ENCODE data around the gene LCE1F.

LCE1F gene

DNA sequence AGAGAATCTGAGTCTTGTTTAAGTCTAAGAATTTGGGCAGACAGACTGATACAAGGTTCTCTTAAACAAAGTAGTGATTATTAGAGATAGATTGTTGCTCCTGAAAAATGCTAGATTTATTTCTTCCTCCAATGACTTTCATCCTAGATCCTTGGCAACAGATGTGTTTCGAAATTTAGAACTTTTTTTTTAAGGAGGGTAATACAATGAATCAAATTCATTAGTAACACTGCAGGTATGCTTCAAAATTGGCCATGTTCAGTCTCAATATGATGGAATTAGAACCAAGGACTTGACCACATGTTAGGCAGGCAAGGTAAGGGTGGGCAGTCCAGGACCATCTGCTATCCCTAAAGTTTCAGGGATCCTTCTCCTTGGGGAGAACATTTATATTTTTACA is 4.5 kb upstream of the LCE1F start:
- DNase-seq = no peak

DNA sequence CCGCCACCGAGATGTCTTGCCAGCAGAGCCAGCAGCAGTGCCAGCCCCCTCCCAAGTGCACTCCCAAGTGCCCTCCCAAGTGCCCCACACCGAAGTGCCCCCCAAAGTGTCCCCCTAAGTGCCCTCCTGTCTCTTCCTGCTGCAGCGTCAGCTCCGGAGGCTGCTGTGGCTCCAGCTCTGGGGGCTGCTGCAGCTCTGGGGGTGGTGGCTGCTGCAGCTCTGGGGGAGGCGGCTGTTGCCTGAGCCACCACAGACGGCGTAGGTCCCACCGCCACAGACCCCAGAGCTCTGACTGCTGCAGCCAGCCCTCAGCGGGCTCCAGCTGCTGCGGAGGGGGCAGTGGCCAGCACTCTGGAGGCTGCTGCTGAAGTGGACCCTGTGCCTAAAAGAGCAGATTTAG is 1.4 kb downstream of the LCE1F start:
- no peak for DNase-seq

GRCh38 chr1:152777510-152778137 is 2.7 kb downstream of the LCE1F start:
- DNase-seq = no peak

DNA sequence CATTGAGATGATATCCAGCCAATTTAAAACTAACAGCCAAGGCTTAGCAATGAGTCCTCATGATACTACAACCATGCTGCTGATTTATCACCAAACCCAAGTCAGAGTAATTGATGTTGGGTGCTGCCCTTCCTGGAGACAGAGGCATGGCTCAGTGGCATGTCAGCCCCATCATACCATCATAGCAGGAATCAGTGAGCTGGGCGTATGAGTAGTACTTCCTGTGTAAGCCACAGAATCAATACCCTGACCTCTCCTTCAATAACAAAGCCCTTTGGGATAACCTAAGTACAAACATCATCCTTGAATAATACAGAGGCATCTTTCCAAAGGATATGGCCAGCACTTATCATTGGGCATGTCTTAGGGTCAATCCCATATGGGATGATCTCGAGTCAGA is 8.2 kb downstream of the LCE1F start:
- no peak for DNase-seq

- DNase-seq = no peak
Measured at GRCh38 chr1:152786077-152786476, 11.1 kb downstream of the LCE1F start, which contains the start of gene LCE1E. Gene LCE1E (plus strand): TSS chr1:152786257. CDS start chr1:152787300, 1,043 bp downstream.

DNA sequence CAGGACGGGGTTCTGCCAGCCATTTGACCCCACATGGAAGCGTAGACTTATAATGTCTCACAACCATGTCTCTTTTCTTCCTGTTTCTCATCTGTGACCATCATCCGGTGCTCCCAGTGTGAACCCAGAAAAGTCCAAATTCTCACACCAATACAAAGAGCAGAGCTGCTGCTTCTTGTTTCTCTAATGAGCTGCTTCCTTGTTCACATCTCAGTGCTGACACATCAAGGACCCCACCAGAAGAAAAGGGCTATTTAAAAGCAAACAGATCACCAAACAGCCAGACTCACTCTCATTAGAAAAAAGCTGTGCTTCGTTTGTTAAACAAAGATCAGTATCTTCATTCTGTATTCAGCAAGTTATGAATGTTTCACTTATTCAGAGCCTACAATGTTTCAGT is 20.7 kb downstream of the LCE1F start:
- DNase-seq = no peak

DNA sequence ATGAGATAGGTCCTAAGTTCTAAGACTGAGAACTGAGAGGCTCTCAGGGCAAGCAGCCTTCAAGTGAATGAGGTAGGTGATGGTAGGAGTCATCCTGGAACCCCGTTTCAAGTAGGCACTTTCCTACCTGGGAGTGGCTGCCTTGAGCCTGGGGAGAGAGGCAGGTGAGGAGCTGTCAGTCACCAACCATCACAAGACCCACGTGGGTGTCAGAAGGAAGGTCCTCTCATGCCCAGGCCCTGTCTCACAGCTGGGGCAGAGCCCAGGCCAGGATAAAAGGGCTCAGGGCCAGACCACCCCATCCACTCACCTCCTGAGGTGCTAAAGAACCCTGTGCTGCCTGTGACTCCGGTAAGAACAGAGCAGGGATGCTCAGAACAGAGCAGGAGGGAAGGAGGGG is 21.5 kb downstream of the LCE1F start, which contains the start of gene LCE1D:
TSS of gene LCE1D (plus strand) at position 301 of the 400 bp plus-strand sequence. CDS start 1,074 bp downstream, outside the sequence.
- DNase-seq = no peak

DNA sequence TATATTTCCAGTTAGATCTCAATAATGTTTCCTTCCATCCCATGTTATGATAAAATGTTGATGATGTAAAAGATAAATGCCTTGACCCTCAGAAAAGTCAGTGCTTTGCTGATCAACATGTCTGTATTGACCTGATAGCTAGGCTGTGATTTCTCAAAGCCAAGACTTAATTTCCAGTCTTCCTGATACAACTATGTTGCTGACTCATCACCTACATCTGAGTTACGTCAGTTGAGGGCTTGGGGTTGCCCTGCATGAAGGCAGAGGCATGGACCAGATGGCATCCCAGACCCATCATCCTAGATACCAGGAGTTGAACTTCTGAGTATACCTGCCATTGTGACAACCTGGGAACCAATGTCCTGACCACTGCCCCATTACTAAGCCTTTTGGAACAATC is 26.4 kb downstream of the LCE1F start:
- no peak for DNase-seq

- DNase-seq = no peak
Measured at GRCh38 chr1:152806576-152806975, 31.6 kb downstream of the LCE1F start, which contains the start of gene LCE1C. Gene LCE1C (minus strand): TSS chr1:152806651. CDS start chr1:152805478, 1,173 bp downstream.

DNA sequence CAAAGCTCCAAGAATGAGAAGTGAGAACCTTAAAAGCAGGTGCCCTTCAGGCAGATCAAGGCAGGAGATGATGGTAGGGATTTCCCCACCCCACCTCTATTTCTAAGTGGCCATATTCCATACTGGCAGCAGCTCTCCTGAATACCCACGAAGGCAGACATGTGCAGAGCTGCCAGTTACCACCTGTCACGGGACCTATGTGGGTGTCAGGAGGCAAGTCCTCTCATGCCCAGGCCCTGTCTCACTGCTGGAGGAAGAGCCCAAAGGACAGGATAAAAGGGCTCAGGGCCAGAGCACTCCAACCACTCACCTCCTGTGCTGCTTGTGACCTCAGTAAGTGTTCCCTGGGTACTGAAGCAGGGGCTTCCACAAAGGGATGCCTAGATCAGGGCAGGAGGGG is 36.1 kb downstream of the LCE1F start:
- DNase-seq = no peak

DNA sequence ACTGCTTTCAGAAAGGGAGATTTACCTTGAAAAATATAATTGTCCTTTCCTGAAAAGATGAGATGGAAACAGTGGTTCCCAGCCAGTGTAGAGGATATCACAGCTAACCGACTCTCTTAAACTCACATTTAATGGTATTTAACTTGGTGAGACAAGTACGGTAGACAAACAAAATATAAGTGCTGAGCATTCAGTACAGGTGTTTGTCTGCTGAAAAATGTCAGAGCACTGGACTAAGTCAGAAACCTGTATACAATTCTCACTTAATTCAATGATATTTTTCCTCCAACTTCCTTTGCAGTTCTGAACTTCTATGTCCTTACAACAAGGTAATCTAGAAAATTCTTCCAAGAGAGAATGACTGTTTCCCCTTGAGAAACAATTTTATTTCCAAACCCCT is 36.7 kb downstream of the LCE1F start, which contains the start of gene LCE1B:
TSS of gene LCE1B (plus strand) at position 301 of the 400 bp plus-strand sequence. CDS start 476 bp downstream, outside the sequence.
- DNase-seq = no peak

DNA sequence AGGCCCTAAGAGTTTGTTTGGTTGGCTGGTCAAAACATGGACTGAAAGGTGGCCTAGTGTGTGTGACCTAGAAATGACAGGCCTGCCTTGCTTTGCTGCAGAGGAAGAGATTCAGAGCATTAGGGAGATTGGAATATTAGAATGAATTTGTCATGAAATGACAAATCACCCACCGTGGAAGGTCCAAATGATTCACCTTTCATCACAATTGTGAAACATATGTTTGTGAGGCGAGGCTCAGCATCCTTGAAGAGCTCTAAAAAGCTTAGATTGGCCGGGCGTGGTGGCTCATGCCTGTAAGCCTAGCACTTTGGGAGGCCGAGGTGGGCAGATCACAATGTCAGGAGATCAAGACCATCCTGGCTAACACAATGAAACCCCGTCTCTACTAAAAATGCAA is 42.4 kb downstream of the LCE1F start:
- DNase-seq = no peak

- DNase-seq = no peak
Measured at GRCh38 chr1:152823294-152823693, 48.4 kb downstream of the LCE1F start.

- DNase-seq = no peak
Measured at GRCh38 chr1:152824964-152825363, 50.0 kb downstream of the LCE1F start.
